GM06990 (cell line): ENCODE results near the gene KLHL14.

Experiments used
- DNase-seq: peaks from one replicate; pipeline ENCODE4 v3.0.0-alpha.2; 2011; ENCODE audit not compliant: insufficient read length; ENCODE audit errors: extremely low read depth
- H3K27me3 ChIP-seq: replicated peaks from 2 replicates; pipeline ENCODE4 v1.6.0; 2011; ENCODE audit warnings: low read length; ENCODE audit not compliant: control insufficient read depth, insufficient read depth
- H3K36me3 ChIP-seq: 2 replicates; pipeline ENCODE4 v1.5.1; 2011; ENCODE audit warnings: low read length; ENCODE audit not compliant: control insufficient read depth, insufficient read depth
- H3K4me3 ChIP-seq: replicated peaks from 2 replicates; pipeline ENCODE4 v1.5.1; 2011; ENCODE audit warnings: low read depth, mild to moderate bottlenecking, control low read depth, low read length
- CTCF ChIP-seq: IDR thresholded peaks from 2 replicates; pipeline ENCODE4 v1.5.1; 2011; ENCODE audit warnings: low read length, control low read depth, mild to moderate bottlenecking, inconsistent platforms; ENCODE audit not compliant: insufficient read depth, poor library complexity, severe bottlenecking

The KLHL14 gene

GRCh38 chr18:32714571-32715148 lies 58.2 kb downstream of the KLHL14 start:
- Histone ChIP-seq H3K27me3 (no peaks in the 10 kb centered on the region), H3K4me3 (no peak overlapping the region), H3K36me3 (no peaks in the 10 kb centered on the region)
- peak; percentile 83 for TF ChIP-seq CTCF
- peak; percentile 21 for DNase-seq

- no peak overlapping the region for H3K4me3 ChIP-seq
- no peaks in the 10 kb centered on the region for H3K27me3 ChIP-seq
- TF ChIP-seq CTCF = no peak
- DNase-seq = no peak
- H3K36me3 ChIP-seq = no peaks in the 10 kb centered on the region
Observed at GRCh38 chr18:32712860-32713259, 60.0 kb downstream of the KLHL14 start.

- Histone ChIP-seq H3K27me3 (no peaks in the 10 kb centered on the region), H3K4me3 (no peak overlapping the region), H3K36me3 (no peaks in the 10 kb centered on the region)
- no peak for DNase-seq
- TF ChIP-seq CTCF = no peak
Observed at GRCh38 chr18:32711862-32712261, 61.0 kb downstream of the KLHL14 start.

- Histone ChIP-seq H3K36me3 (no peaks in the 10 kb centered on the region), H3K27me3 (no peaks in the 10 kb centered on the region), H3K4me3 (no peak overlapping the region)
- no peak for TF ChIP-seq CTCF
- DNase-seq = no peak
Observed at GRCh38 chr18:32707586-32707985, 65.2 kb downstream of the KLHL14 start.

GRCh38 chr18:32707147-32707546 lies 65.7 kb downstream of the KLHL14 start:
- no peak for DNase-seq
- no peak for TF ChIP-seq CTCF
- H3K36me3 ChIP-seq = no peaks in the 10 kb centered on the region
- no peaks in the 10 kb centered on the region for H3K27me3 ChIP-seq
- no peak overlapping the region for H3K4me3 ChIP-seq

- no peaks in the 10 kb centered on the region for H3K36me3 ChIP-seq
- no peak for DNase-seq
- TF ChIP-seq CTCF = no peak
- no peaks in the 10 kb centered on the region for H3K27me3 ChIP-seq
- no peak overlapping the region for H3K4me3 ChIP-seq
Observed at GRCh38 chr18:32701313-32701712, 71.5 kb downstream of the KLHL14 start.
